ELF-1 (cell line): ENCODE results near the gene SRPX2.
"Not testable (repeated sequence)": the region's sequence is repeated elsewhere in the genome, so short reads cannot be mapped to it uniquely, and the experiment has no call there.

Experiments
- DNase-seq: peaks from one replicate; pipeline ENCODE4 v3.0.0-alpha.2; 2016; ENCODE audit warnings: low read depth, low spot score

The SRPX2 gene

GRCh38 chrX:100698551-100698950, 54.6 kb downstream of the SRPX2 start:
- no peak for DNase-seq

GRCh38 chrX:100700809-100701208, 56.8 kb downstream of the SRPX2 start:
- DNase-seq: no peak

- no peak for DNase-seq
Measured at GRCh38 chrX:100704581-100705203, 60.7 kb downstream of the SRPX2 start.

DNA sequence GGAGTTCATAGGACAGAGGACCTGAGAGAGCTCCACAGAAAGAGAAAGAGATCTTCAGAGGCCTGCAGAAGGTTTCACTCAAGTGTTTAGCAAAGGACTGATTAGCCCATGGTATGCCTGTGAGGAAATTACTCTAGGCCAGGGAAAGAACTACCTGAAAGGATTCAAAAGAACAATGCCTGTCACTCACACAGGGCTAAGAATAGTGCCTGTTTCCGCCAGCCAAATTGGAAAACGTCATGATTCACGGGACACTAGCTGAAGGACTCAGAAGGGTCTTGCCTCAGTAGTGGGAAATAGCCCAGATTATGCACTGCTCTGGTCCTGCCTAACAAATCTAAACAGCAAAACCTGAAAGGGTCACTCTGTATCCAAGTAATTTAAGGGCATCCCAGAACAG, 66.8 kb downstream of the SRPX2 start:
- peak; percentile 49 for DNase-seq

- DNase-seq: no peak
Measured at GRCh38 chrX:100717363-100717762, 73.4 kb downstream of the SRPX2 start.

DNA sequence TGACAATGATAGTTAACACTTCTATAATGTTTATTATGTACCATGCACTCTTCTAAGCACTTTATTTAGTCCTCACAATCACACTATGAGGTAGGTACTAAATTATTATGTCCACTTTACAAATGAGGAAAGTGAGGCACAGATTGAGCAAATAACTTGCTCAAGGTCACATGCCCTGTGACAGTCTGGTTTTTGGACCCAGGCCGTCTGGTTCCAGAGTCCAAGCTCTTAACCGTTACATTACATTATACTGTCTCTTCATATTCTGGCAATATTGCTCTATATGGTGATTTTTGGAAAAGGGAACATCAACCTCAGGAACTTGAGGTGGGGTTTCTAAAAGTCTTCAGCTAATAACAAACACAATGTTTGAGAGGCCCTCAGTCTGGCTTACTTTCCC, 75.1 kb downstream of the SRPX2 start:
- no peak for DNase-seq

- no peak for DNase-seq
Measured at GRCh38 chrX:100720301-100720700, 76.3 kb downstream of the SRPX2 start.

DNA sequence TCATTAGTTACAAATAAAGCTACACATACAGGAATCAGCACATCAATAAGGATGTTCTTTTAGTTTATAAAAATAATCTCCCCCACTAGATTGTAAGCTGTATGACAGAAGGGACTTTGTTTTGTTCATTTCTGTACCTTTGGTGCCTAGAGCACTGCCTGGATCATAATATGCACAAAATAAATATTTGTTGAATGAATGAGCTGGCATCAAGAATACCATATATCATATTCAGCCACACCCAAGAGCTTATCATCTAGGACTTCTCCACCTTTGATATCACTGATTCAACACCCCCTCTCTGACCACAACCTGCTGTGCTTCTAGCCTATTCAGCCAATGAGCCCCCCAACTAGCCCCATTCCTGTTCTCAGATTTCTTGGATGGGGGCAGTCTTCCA, 77.3 kb downstream of the SRPX2 start:
- no peak for DNase-seq

GRCh38 chrX:100724006-100724405, 80.0 kb downstream of the SRPX2 start:
- DNase-seq: not testable (repeated sequence)
